ENCODE measurements around the gene PIK3CD.

DNA sequence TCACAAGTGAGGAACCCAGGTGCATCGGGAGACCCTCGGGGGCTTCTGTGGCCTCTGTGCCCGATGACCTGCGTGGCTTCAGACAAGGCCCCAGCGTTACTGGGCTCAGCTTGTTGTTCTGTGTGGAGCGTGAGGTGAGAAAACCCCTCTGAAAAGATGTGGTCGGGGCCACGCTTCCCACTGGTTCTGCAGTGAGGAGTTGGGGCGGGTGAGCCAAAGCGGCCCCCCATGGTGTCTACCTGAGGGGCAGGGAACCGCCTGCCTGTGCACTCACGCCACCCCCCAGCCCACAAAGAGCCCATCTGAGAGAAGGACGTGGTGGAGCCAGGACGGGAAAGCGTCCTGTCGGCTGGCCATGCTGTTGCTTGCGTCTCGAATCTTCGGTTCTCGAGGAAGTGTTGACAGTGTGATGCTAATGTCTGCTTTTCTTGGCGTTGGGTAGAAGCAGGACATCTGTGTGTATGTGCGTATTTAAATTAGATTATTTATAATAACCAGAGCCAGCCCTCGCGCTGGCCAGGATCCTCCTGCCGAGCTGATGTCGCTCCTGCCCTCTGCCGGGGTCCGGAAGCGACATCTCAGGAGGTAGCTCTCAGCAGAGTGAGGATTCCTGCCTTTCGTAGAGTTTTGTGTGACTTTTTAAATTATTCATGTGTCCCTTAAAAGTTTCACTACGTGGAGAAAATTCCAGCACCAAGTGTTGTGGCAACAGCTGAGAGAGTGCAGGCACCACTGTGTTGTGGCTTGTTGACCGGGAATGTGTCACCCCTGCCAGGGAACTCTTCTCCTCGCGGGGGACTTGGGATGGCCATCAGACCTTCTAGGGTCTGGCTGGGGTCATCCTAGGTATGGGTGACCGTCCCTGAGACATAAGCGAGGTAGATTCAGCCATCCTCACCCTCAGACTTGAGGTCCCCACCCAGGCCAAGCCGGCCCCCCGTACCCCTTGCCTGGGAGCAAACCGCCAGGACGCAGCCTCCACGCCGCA lies 47.5 kb upstream of the PIK3CD start:
- TF ChIP-seq, protein P1, sequence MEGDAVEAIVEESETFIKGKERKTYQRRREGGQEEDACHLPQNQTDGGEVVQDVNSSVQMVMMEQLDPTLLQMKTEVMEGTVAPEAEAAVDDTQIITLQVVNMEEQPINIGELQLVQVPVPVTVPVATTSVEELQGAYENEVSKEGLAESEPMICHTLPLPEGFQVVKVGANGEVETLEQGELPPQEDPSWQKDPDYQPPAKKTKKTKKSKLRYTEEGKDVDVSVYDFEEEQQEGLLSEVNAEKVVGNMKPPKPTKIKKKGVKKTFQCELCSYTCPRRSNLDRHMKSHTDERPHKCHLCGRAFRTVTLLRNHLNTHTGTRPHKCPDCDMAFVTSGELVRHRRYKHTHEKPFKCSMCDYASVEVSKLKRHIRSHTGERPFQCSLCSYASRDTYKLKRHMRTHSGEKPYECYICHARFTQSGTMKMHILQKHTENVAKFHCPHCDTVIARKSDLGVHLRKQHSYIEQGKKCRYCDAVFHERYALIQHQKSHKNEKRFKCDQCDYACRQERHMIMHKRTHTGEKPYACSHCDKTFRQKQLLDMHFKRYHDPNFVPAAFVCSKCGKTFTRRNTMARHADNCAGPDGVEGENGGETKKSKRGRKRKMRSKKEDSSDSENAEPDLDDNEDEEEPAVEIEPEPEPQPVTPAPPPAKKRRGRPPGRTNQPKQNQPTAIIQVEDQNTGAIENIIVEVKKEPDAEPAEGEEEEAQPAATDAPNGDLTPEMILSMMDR (IDR thresholded peaks at IDR 0.05; ENCODE audit: poor library complexity) = no peak
- TF ChIP-seq EZH2 (IDR thresholded peaks at IDR 0.05; ENCODE audit: borderline replicate concordance) (no peak), EZH2phosphoT487 (IDR thresholded peaks at IDR 0.05; ENCODE audit: low read depth, severe bottlenecking, unreplicated experiment) (no peak)
